GM23248 (cell line): ENCODE data around the gene SHISA6.

Source experiments
- EZH2 ChIP-seq: fragments of 200-600 bp; sonication (generic); IDR thresholded peaks from 2 replicates; pipeline ENCODE4 v1.6.1; 2018; ENCODE audit warnings: antibody characterized with exemption, mild to moderate bottlenecking; ENCODE audit not compliant: insufficient read depth, poor library complexity, severe bottlenecking
- EZH2phosphoT487 ChIP-seq: fragments of 200-600 bp; sonication (generic); IDR thresholded peaks from 2 replicates; pipeline ENCODE4 v1.6.1; 2018; ENCODE audit warnings: antibody characterized with exemption, moderate library complexity, mild to moderate bottlenecking, low read depth; ENCODE audit not compliant: insufficient read depth

GRCh38 chr17:11296994-11297393 lies 56.0 kb downstream of the SHISA6 start:
- no peak for TF ChIP-seq EZH2
- TF ChIP-seq EZH2phosphoT487: no peak
